Spleen (tissue), 7 donors: ENCODE measurements around the gene SMAD3.

ENCODE experiments used
- CTCF ChIP-seq, 11 experiments: fragments of 200-600 bp in 7 of 11; fragments of 450-650 bp in 4 of 11; sonication (generic) in 4 of 11; IDR thresholded peaks in 8 of 11; conservative IDR thresholded peaks in 3 of 11; 1 replicate in 7 of 11; 2 replicates in 4 of 11; pipeline versions ENCODE4 v1.4.0 to v1.8.0; 2016 to 2021; ENCODE audit warnings: antibody characterized with exemption in 11 of 11, inconsistent platforms in 4 of 11, mild to moderate bottlenecking in 1 of 11
- POLR2A ChIP-seq, 3 donors: fragments of 450-650 bp; IDR thresholded peaks; one replicate each; pipeline ENCODE4 v1.5.1; 2017; ENCODE audit warnings: antibody characterized with exemption in 3 of 3, mild to moderate bottlenecking in 1 of 3
- donor health status: DM: no; HTN: no; CAD: no; lungs with moderate emphysema.
- donor health status: DM: no; HTN: no; CAD: no.
- donor health status: DM: no; HTN: no; CAD: no.

GRCh38 chr15:67092752-67093503, 27.5 kb downstream of the SMAD3 start:
- TF ChIP-seq POLR2A (IDR thresholded peaks at IDR 0.05): no peak
- no peak for TF ChIP-seq CTCF (IDR thresholded peaks at IDR 0.05 in 8 of 11, conservative IDR thresholded peaks at IDR 0.05 in 3 of 11)
